ENCODE measurements around the gene ERG. TPM values are rescaled to one million over a fixed set of nuclear protein-coding genes. Genes with fewer than 3 reads are reported as not detected.

ERG gene
- total RNA-seq, 4 donors from 2014 or later, result 4.2 to 20.6 (median 4.8) TPM

GRCh38 chr21:38337793-38338192, 160.5 kb downstream of the ERG start:
- Histone ChIP-seq H3K9me3 (no peaks in the 10 kb centered on the region), H3K4me3 (no peak overlapping the region), H3K4me1 (no peaks in the 10 kb centered on the region), H3K36me3 (no peaks in the 10 kb centered on the region), H3K27me3 (no peaks in the 10 kb centered on the region), H3K27ac (no peak overlapping the region)
- TF ChIP-seq CTCF (IDR thresholded peaks at IDR 0.05) (no peak), POLR2A (IDR thresholded peaks at IDR 0.05) (no peak)
- no peak for DNase-seq

GRCh38 chr21:38334866-38335265, 163.4 kb downstream of the ERG start:
- Histone ChIP-seq H3K9me3 (no peaks in the 10 kb centered on the region), H3K27me3 (no peaks in the 10 kb centered on the region), H3K4me1 (no peaks in the 10 kb centered on the region), H3K27ac (no peak overlapping the region), H3K4me3 (no peak overlapping the region), H3K36me3 (no peaks in the 10 kb centered on the region)
- no peak for TF ChIP-seq POLR2A (IDR thresholded peaks at IDR 0.05)
- TF ChIP-seq CTCF (IDR thresholded peaks at IDR 0.05), result no peak
- no peak for DNase-seq

GRCh38 chr21:38333301-38334272, 164.7 kb downstream of the ERG start:
- Histone ChIP-seq H3K27ac (no peak overlapping the region), H3K36me3 (no peaks in the 10 kb centered on the region), H3K4me3 (no peak overlapping the region), H3K4me1 (no peaks in the 10 kb centered on the region), H3K27me3 (no peaks in the 10 kb centered on the region), H3K9me3 (no peaks in the 10 kb centered on the region)
- no peak for DNase-seq
- TF ChIP-seq POLR2A (IDR thresholded peaks at IDR 0.05), result no peak

GRCh38 chr21:38330666-38331065, 167.6 kb downstream of the ERG start:
- TF ChIP-seq CTCF (IDR thresholded peaks at IDR 0.05) (no peak), POLR2A (IDR thresholded peaks at IDR 0.05) (no peak)
- Histone ChIP-seq H3K36me3 (no peaks in the 10 kb centered on the region), H3K4me1 (no peaks in the 10 kb centered on the region), H3K27me3 (no peaks in the 10 kb centered on the region), H3K4me3 (no peak overlapping the region), H3K9me3 (no peaks in the 10 kb centered on the region), H3K27ac (no peak overlapping the region)
- DNase-seq, result no peak

Small RNA genes lying within 50 kb of the gene (small RNA-seq; reads per million reads assigned to genes)
- gene SNRPGP13, result 0 reads per million in 2 donors

Other genes with a start within 250 kb of the ERG start
- gene KCNJ15, start 241.5 kb downstream of the ERG start, total RNA-seq, result 1 to 10 TPM in 1 of 4 donors, not detected in 3; 5.8 TPM

Data from Peyer's patch (tissue), 4 donors.